A549 (cell line): ENCODE results near the gene CTXN1. TPM values are rescaled to one million over a fixed set of nuclear protein-coding genes. Genes with fewer than 3 reads are reported as not detected.
A peak's percentile ranks its signal among the peaks of the same experiment; 100 is the strongest.
"Not testable (repeated sequence)": the region's sequence is repeated elsewhere in the genome, so short reads cannot be mapped to it uniquely, and the experiment has no call there.

Source experiments
- ATAC-seq, 2 experiments: fragments of 200-7000 bp in 1 of 2; fragments of >200 bp in 1 of 2; cut with Nextera tagmentation in 1 of 2; cut with Tn5 transposase in 1 of 2; 3 replicates each; pipeline versions ENCODE4 v1.8.0 to v1.9.1; 2018 to 2020; ENCODE audit warnings: mild to moderate bottlenecking in 1 of 2, moderate library complexity in 1 of 2
- CTCF ChIA-PET: fragments of 300-600 bp; sonication (Branson Sonifier 250); formaldehyde crosslinking; extraction: SDS; loops from one replicate; lab custom pipeline; 2021; ENCODE audit warnings: antibody characterized with exemption, inconsistent platforms; lab: Yijun Ruan, JAX
- POLR2A ChIA-PET: fragments of 350-600 bp; formaldehyde crosslinking; extraction: SDS; loops from one replicate; lab custom pipeline; 2021; ENCODE audit warnings: antibody characterized with exemption, inconsistent platforms; lab: Yijun Ruan, JAX
- DNase-seq, 2 experiments: peaks; one replicate each; pipeline versions ENCODE4 v3.0.0 to v3.0.0-alpha.2; 2011 to 2016; ENCODE audit warnings: low read depth in 1 of 2, low spot score in 1 of 2
- FAIRE-seq: peaks from 2 replicates; lab custom pipeline; 2011; peaks lifted over from hg19 to GRCh38; lab: Jason Lieb, UNC
- H3K27ac ChIP-seq, 2 experiments: fragments of >200 bp; sonication (Bioruptor Twin); formaldehyde crosslinking; 3 replicates each; pipeline ENCODE4 v1.5.1; 2016 to 2017
- H3K4me1 ChIP-seq: fragments of >200 bp; sonication (Bioruptor Twin); formaldehyde crosslinking; 3 replicates; pipeline ENCODE4 v1.6.1; 2016
- H3K4me2 ChIP-seq: fragments of >200 bp; sonication (Bioruptor Twin); formaldehyde crosslinking; 3 replicates; pipeline ENCODE4 v1.6.1; 2016
- H3K4me3 ChIP-seq: fragments of >200 bp; sonication (Bioruptor Twin); formaldehyde crosslinking; 3 replicates; pipeline ENCODE4 v1.5.1; 2016
- H3K9me3 ChIP-seq: fragments of >200 bp; sonication (Bioruptor Twin); formaldehyde crosslinking; 3 replicates; pipeline ENCODE4 v1.6.1; 2016
- CBX2 ChIP-seq: fragments of 200-600 bp; sonication (generic); IDR thresholded peaks from 2 replicates; pipeline ENCODE4 v1.6.1; 2016; ENCODE audit warnings: low read depth, mild to moderate bottlenecking, borderline replicate concordance
- CBX8 ChIP-seq: fragments of 200-600 bp; sonication (generic); IDR thresholded peaks from 2 replicates; pipeline ENCODE4 v1.6.1; 2016
- CHD4 ChIP-seq: fragments of 200-600 bp; sonication (generic); IDR thresholded peaks from 2 replicates; pipeline ENCODE4 v1.6.1; 2016; ENCODE audit warnings: antibody characterized with exemption, mild to moderate bottlenecking, borderline replicate concordance
- EHF ChIP-seq: fragments of 250-450 bp; sonication (Bioruptor Pico); IDR thresholded peaks from 2 replicates; pipeline ENCODE4 v1.5.0; 2020; ENCODE audit warnings: mild to moderate bottlenecking
- EHMT2 ChIP-seq: fragments of 200-600 bp; sonication (generic); IDR thresholded peaks from 2 replicates; pipeline ENCODE4 v1.6.1; 2016; ENCODE audit warnings: antibody characterized with exemption, low read depth, mild to moderate bottlenecking, moderate library complexity
- EP300 ChIP-seq, 2 experiments: fragments of >200 bp; sonication (Bioruptor Twin); formaldehyde crosslinking; IDR thresholded peaks; 2 replicates in 1 of 2; 3 replicates in 1 of 2; pipeline ENCODE4 v1.6.1; 2016 to 2017
- FOSB ChIP-seq: fragments of 250-450 bp; sonication (Bioruptor Pico); IDR thresholded peaks from 2 replicates; pipeline ENCODE4 v1.5.0; 2020; ENCODE audit warnings: mild to moderate bottlenecking, moderate library complexity
- FOXS1 ChIP-seq: fragments of 250-450 bp; sonication (Bioruptor Pico); IDR thresholded peaks from 2 replicates; pipeline ENCODE4 v1.5.0; 2020; ENCODE audit warnings: mild to moderate bottlenecking, moderate library complexity
- HDAC2 ChIP-seq: fragments of 200-600 bp; sonication (generic); IDR thresholded peaks from 2 replicates; pipeline ENCODE4 v1.6.1; 2016
- HEYL ChIP-seq: fragments of 250-450 bp; sonication (Bioruptor Pico); IDR thresholded peaks from 2 replicates; pipeline ENCODE4 v1.8.0; 2021; ENCODE audit warnings: mild to moderate bottlenecking, moderate library complexity
- HOXA7 ChIP-seq: fragments of 250-450 bp; sonication (Bioruptor Pico); IDR thresholded peaks from 2 replicates; pipeline ENCODE4 v1.5.0; 2020; ENCODE audit warnings: mild to moderate bottlenecking, moderate library complexity
- HOXB13 ChIP-seq: fragments of 250-450 bp; sonication (Bioruptor Pico); IDR thresholded peaks from 2 replicates; pipeline ENCODE4 v1.5.0; 2020; ENCODE audit warnings: low read depth, mild to moderate bottlenecking, moderate library complexity
- JUNB ChIP-seq: fragments of >200 bp; sonication (Bioruptor Twin); formaldehyde crosslinking; IDR thresholded peaks from 2 replicates; pipeline ENCODE4 v1.6.1; 2016
- KDM5A ChIP-seq: fragments of 200-600 bp; sonication (generic); IDR thresholded peaks from 2 replicates; pipeline ENCODE4 v1.6.1; 2016; ENCODE audit warnings: antibody characterized with exemption, mild to moderate bottlenecking
- MAFK ChIP-seq: fragments of 450-650 bp; IDR thresholded peaks from 2 replicates; pipeline ENCODE4 v1.6.1; 2014; ENCODE audit not compliant: partially characterized antibody
- MAZ ChIP-seq: fragments of 150-350 bp; IDR thresholded peaks from 2 replicates; pipeline ENCODE4 v1.6.1; 2014; ENCODE audit warnings: antibody characterized with exemption, low read depth, low read length, borderline replicate concordance
- NR3C1 ChIP-seq: fragments of >200 bp; sonication (Bioruptor Twin); formaldehyde crosslinking; IDR thresholded peaks from 3 replicates; pipeline ENCODE4 v1.6.1; 2017
- POLR2AphosphoS2 ChIP-seq: conservative IDR thresholded peaks from 2 replicates; pipeline ENCODE4 v1.6.1; 2012; ENCODE audit warnings: low read length, improper control_type of control experiment, inconsistent platforms
- RAD21 ChIP-seq, 2 experiments: fragments of >200 bp in 1 of 2; sonication (Bioruptor Twin) in 1 of 2; formaldehyde crosslinking in 1 of 2; IDR thresholded peaks in 1 of 2; conservative IDR thresholded peaks in 1 of 2; 2 replicates in 1 of 2; 3 replicates in 1 of 2; pipeline ENCODE4 v1.6.1; 2012 to 2018; ENCODE audit warnings: inconsistent platforms in 1 of 2
- RARB ChIP-seq: fragments of 250-450 bp; sonication (Bioruptor Pico); IDR thresholded peaks from 2 replicates; pipeline ENCODE4 v1.8.0; 2021; ENCODE audit warnings: mild to moderate bottlenecking, moderate library complexity
- RNF2 ChIP-seq: fragments of 200-600 bp; sonication (generic); IDR thresholded peaks from 2 replicates; pipeline ENCODE4 v1.6.1; 2016; ENCODE audit warnings: low read depth, mild to moderate bottlenecking, antibody characterized with exemption, moderate library complexity, borderline replicate concordance
- SREBF2 ChIP-seq: fragments of 450-650 bp; IDR thresholded peaks from 2 replicates; pipeline ENCODE4 v1.6.1; 2014; ENCODE audit warnings: mild to moderate bottlenecking, moderate library complexity
- TFCP2L1 ChIP-seq: fragments of 250-450 bp; sonication (Bioruptor Pico); IDR thresholded peaks from 2 replicates; pipeline ENCODE4 v1.5.0; 2021; ENCODE audit warnings: mild to moderate bottlenecking
- TP53 ChIP-seq: fragments of 250-450 bp; sonication (Bioruptor Pico); IDR thresholded peaks from 2 replicates; pipeline ENCODE4 v1.5.0; 2021; ENCODE audit warnings: mild to moderate bottlenecking, moderate library complexity
- ZSCAN20 ChIP-seq: fragments of 250-450 bp; sonication (Bioruptor Pico); IDR thresholded peaks from 2 replicates; pipeline ENCODE4 v1.8.0; 2022; ENCODE audit warnings: mild to moderate bottlenecking, moderate library complexity
- WGBS: methylation state at CpG from one replicate; pipeline ENCODE4 v1.1.6; 2017; ENCODE audit errors: missing lambda C conversion rate; 5-methylcytosine and 5-hydroxymethylcytosine counted together
- polyA plus RNA-seq, 4 experiments: library from polyadenylated mRNA; depleted of rRNA in 3 of 4; stranded (reverse); fragments of >200 nt; fragmentation: RNase III in 1 of 4; extraction: RNeasy Plus Mini Kit Qiagen cat#74134 plus additional on column Dnase treatment in 1 of 4; gene quantifications; 2 replicates in 3 of 4; 3 replicates in 1 of 4; pipeline ENCODE4 v1.2.3, GENCODE V29; 2011 to 2017
- TF ChIP-seq, protein P1 (sequence below): fragments of 250-450 bp; sonication (Bioruptor Pico); IDR thresholded peaks from 2 replicates; pipeline ENCODE4 v1.5.0; 2021; ENCODE audit warnings: mild to moderate bottlenecking, moderate library complexity, borderline replicate concordance
- TF ChIP-seq, protein P2 (sequence below): fragments of >200 bp; sonication (Bioruptor Twin); formaldehyde crosslinking; IDR thresholded peaks from 2 replicates; pipeline ENCODE4 v1.6.1; 2016
- TF ChIP-seq, protein P3 (sequence below): IDR thresholded peaks from 2 replicates; pipeline ENCODE4 v1.6.1; 2012

CTXN1 gene
- polyA plus RNA-seq, 2 of the 4 experiments (the other 2 are of a cell fraction) = 1.2 to 9.9 TPM

DNA sequence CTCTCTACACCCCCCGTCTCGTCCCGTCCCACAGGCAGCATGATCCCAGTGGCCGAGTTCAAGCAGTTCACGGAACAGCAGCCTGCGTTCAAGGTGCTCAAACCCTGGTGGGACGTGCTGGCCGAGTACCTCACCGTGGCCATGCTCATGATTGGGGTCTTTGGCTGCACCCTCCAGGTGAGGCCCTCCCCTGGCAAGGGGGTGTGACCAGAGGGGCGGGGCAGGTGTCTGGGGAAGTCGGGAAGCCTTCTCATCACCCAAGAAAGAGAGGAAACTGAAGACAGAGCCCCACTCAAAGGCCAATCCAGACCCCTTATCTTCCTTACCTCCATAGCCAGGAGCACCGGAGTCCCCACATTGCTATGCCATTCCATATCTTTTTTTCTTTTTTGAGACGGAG, 30.4 kb downstream of the CTXN1 start:
- ChIA-PET POLR2A (no interaction called here), CTCF (no interaction called here)
- Histone ChIP-seq H3K27ac (no peak overlapping the region), H3K4me3 (no peak overlapping the region), H3K4me1 (no peaks in the 10 kb centered on the region), H3K4me2 (no peak overlapping the region), H3K9me3 (no peaks in the 10 kb centered on the region)
- TF ChIP-seq SREBF2 = no peak
- TF ChIP-seq, protein P1, sequence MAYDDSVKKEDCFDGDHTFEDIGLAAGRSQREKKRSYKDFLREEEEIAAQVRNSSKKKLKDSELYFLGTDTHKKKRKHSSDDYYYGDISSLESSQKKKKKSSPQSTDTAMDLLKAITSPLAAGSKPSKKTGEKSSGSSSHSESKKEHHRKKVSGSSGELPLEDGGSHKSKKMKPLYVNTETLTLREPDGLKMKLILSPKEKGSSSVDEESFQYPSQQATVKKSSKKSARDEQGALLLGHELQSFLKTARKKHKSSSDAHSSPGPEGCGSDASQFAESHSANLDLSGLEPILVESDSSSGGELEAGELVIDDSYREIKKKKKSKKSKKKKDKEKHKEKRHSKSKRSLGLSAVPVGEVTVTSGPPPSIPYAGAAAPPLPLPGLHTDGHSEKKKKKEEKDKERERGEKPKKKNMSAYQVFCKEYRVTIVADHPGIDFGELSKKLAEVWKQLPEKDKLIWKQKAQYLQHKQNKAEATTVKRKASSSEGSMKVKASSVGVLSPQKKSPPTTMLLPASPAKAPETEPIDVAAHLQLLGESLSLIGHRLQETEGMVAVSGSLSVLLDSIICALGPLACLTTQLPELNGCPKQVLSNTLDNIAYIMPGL (CRISPR knock-in tag) = no peak
- TF ChIP-seq RAD21 (conservative IDR thresholded peaks at IDR 0.05 in 1 of 2, IDR thresholded peaks at IDR 0.05 in 1 of 2) = no peak
- no peak for TF ChIP-seq RNF2
- no peak for TF ChIP-seq JUNB
- no peak for TF ChIP-seq TP53 (CRISPR knock-in tag)
- TF ChIP-seq, protein P2, sequence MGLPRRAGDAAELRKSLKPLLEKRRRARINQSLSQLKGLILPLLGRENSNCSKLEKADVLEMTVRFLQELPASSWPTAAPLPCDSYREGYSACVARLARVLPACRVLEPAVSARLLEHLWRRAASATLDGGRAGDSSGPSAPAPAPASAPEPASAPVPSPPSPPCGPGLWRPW = no peak
- no peak for TF ChIP-seq FOXS1 (CRISPR knock-in tag)
- TF ChIP-seq FOSB (CRISPR knock-in tag) = no peak
- TF ChIP-seq EP300 (IDR thresholded peaks at IDR 0.05) = no peak
- TF ChIP-seq MAZ = no peak
- no peak for TF ChIP-seq HOXB13 (CRISPR knock-in tag)
- TF ChIP-seq, protein P3, sequence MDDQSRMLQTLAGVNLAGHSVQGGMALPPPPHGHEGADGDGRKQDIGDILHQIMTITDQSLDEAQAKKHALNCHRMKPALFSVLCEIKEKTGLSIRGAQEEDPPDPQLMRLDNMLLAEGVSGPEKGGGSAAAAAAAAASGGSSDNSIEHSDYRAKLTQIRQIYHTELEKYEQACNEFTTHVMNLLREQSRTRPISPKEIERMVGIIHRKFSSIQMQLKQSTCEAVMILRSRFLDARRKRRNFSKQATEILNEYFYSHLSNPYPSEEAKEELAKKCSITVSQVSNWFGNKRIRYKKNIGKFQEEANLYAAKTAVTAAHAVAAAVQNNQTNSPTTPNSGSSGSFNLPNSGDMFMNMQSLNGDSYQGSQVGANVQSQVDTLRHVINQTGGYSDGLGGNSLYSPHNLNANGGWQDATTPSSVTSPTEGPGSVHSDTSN = no peak
- TF ChIP-seq KDM5A = no peak
- TF ChIP-seq EHF = no peak
- DNase-seq (no peak), FAIRE-seq (no peak), ATAC-seq (no peak)
- 93% methylated on average over 4 of the region's 13 CpGs for WGBS

DNA sequence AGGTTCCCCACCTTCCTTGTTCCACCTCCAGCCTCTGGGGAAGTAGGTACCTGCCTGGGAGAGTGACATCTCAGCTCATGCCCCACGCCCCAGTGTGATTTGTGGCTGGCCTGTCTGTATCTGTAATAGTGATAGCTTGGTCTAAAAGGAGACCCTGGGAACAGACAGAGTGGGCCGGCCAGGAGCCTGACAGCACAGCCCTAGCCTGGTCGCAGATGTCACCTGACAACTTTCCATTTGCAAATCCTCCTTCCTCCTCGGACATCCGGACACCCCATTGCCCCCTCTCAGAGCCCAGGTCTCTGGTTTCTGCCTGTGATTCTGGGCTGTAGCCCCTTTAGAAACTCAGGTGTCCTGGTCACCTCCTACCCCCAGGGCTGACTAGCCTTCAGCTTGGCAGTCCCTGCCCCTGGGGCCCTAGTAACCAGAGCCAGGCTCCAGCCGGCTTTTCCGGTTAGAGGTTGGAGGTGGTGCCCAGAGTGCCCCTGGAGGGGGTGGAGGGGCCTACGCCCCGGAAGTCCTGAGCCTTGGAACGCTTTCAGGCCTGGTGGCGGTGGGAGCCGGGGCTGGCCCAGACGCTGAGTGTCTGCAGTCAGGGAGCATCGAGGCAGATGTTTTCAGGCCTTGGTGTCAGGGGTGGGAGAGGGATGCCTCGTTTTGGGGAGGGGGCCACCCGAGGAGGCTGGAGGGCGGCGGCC, 31.2 kb downstream of the CTXN1 start:
- WGBS = 79% methylated on average over 12 of the region's 18 CpGs
- Histone ChIP-seq H3K4me2 (no peak overlapping the region), H3K9me3 (no peaks in the 10 kb centered on the region), H3K4me1 (no peaks in the 10 kb centered on the region), H3K4me3 (no peak overlapping the region), H3K27ac (no peak overlapping the region)
- no peak for TF ChIP-seq ZSCAN20 (CRISPR knock-in tag)
- no peak for TF ChIP-seq NR3C1
- TF ChIP-seq MAFK = no peak
- no peak for TF ChIP-seq CBX8
- no peak for TF ChIP-seq TP53 (CRISPR knock-in tag)
- no peak for TF ChIP-seq MAZ
- TF ChIP-seq CBX2 = no peak
- TF ChIP-seq HEYL = no peak
- no peak for TF ChIP-seq HOXA7
- TF ChIP-seq POLR2AphosphoS2 = no peak
- no peak for TF ChIP-seq KDM5A
- no peak for TF ChIP-seq CHD4
- no peak for TF ChIP-seq EHMT2
- no peak for TF ChIP-seq HDAC2
- no peak for TF ChIP-seq RARB (CRISPR knock-in tag)
- no peak for TF ChIP-seq TFCP2L1
- DNase-seq (no peak), ATAC-seq (peak; percentile 30 to 65; a peak in 4 of 6 replicates), FAIRE-seq (no peak)
- ChIA-PET POLR2A (no interaction called here), CTCF (interaction anchor here (1.3 kb wide), 1 partner anchor 8 kb away, joined by 4 read pairs; no protein-coding TSS in a partner anchor)

DNA sequence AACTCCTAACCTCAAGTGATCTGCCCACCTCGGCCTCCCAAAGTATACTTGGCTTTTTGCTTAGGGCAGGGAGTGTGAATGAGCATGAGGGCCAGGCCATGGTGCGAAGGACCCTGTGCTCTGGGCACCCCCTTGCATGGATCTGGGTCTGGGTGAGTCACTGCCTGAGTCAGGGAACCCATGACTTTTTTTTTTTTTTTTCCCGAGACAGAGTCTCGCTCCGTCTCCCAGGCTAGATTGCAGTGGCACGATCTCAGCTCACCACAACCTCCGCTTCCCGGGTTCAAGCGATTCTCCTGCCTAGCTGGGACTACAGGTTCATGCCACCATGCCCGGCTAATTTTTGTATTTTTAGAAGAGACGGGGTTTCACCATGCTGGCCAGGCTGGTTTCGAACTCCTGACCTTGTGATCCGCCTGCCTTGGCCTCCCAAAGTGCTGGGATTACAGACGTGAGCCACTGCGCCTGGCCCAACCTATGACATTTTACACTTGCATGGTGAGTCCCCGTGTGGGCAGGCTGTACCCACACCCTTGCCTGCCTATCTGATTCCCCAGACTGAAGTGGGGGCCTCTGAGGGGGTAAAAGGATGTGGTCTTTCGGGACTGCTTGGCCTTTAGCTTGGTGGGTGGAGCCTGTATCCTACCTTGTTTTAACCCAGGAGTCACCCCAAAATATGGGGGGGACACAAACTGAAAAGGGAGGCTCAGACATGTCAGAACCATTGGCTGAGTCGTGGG, 32.4 kb downstream of the CTXN1 start:
- H3K27ac ChIP-seq, FAIRE-seq, DNase-seq, ATAC-seq, H3K4me1 ChIP-seq, H3K4me2 ChIP-seq, H3K4me3 ChIP-seq, H3K9me3 ChIP-seq: not testable (repeated sequence)
- 88% methylated on average over 16 of the region's 18 CpGs for WGBS
- POLR2A ChIA-PET = interaction anchor here (0.7 to 1.4 kb wide), 2 partner anchors 8 to 10 kb away, joined by 4 read pairs; partner anchors contain the start of gene MAP2K7
- CTCF ChIA-PET = interaction anchor here (1.3 kb wide), 1 partner anchor 9 kb away, joined by 4 read pairs; no protein-coding TSS in a partner anchor
